Endodermal cell (in vitro differentiated cells): ENCODE data around the gene CIBAR2. TPM values are rescaled to one million over a fixed set of nuclear protein-coding genes. Genes with fewer than 3 reads are reported as not detected.

Source experiments
- DNase-seq: peaks from one replicate; pipeline ENCODE4 v3.0.0-alpha.2; 2017
- H3K27ac ChIP-seq: 2 replicates; pipeline ENCODE4 v1.5.1; 2013; ENCODE audit warnings: mild to moderate bottlenecking, low read depth, low read length, moderate library complexity
- H3K27me3 ChIP-seq: 2 replicates; pipeline ENCODE4 v1.6.1; 2013; ENCODE audit warnings: mild to moderate bottlenecking, low read length, moderate library complexity; ENCODE audit not compliant: insufficient read depth, control insufficient read depth, poor library complexity, severe bottlenecking
- H3K36me3 ChIP-seq: 2 replicates; pipeline ENCODE4 v1.7.0; 2013; ENCODE audit warnings: mild to moderate bottlenecking, low read length, moderate library complexity; ENCODE audit not compliant: control insufficient read depth, insufficient read depth
- H3K4me1 ChIP-seq: one replicate; pipeline ENCODE4 v1.7.0; 2013; ENCODE audit warnings: low read length; ENCODE audit not compliant: control insufficient read depth, insufficient read depth
- H3K4me3 ChIP-seq: 2 replicates; pipeline ENCODE4 v1.5.1; 2013; ENCODE audit warnings: mild to moderate bottlenecking, low read length, moderate library complexity
- H3K9ac ChIP-seq: 2 replicates; pipeline ENCODE4 v1.6.1; 2013; ENCODE audit warnings: mild to moderate bottlenecking, low read length, moderate library complexity; ENCODE audit not compliant: poor library complexity, severe bottlenecking; ENCODE audit errors: extremely low read depth
- H3K9me3 ChIP-seq: 2 replicates; pipeline ENCODE4 v1.6.1; 2013; ENCODE audit warnings: mild to moderate bottlenecking, low read length, moderate library complexity; ENCODE audit not compliant: control insufficient read depth
- H3K27ac Mint-ChIP-seq: 2 replicates; pipeline ENCODE4 v1.8.0; 2020; ENCODE audit warnings: mixed read lengths
- H3K27me3 Mint-ChIP-seq: 2 replicates; pipeline ENCODE4 v1.8.0; 2021; ENCODE audit warnings: mild to moderate bottlenecking, mixed read lengths; ENCODE audit not compliant: insufficient read depth
- H3K36me3 Mint-ChIP-seq: 2 replicates; pipeline ENCODE4 v1.8.0; 2020; ENCODE audit warnings: low read depth, mixed read lengths
- H3K4me1 Mint-ChIP-seq: 2 replicates; pipeline ENCODE4 v1.8.0; 2020; ENCODE audit warnings: mixed read lengths
- H3K4me3 Mint-ChIP-seq: 2 replicates; pipeline ENCODE4 v1.8.0; 2020; ENCODE audit warnings: mild to moderate bottlenecking, moderate library complexity, mixed read lengths
- H3K9me3 Mint-ChIP-seq: 2 replicates; pipeline ENCODE4 v1.8.0; 2020; ENCODE audit warnings: mild to moderate bottlenecking, mixed read lengths
- WGBS, 2 experiments: methylation state at CpG; one replicate each; pipeline versions ENCODE4 v1.1.5 to v1.1.7; 2013; ENCODE audit warnings: missing lambda C conversion rate in 2 of 2, mixed read lengths in 1 of 2; ENCODE audit not compliant: insufficient coverage in 1 of 2, insufficient read length in 1 of 2; 5-methylcytosine and 5-hydroxymethylcytosine counted together
- total RNA-seq, 2 donors: library from RNA; stranded (reverse); fragmentation: NEBNext Ultra II Directional in 1 of 2; extraction: Animal tissue kit (Norgen Biotek cat#: 25700) in 1 of 2; gene quantifications; 2 replicates in 1 of 2; 3 replicates in 1 of 2; pipeline ENCODE4 v1.2.1, GENCODE V29; 2021
- TF ChIP-seq, protein P1 (sequence below): fragments of 200-600 bp; sonication (generic); conservative IDR thresholded peaks from 2 replicates; pipeline ENCODE4 v1.5.0; 2021; ENCODE audit warnings: antibody characterized with exemption, mild to moderate bottlenecking

The CIBAR2 gene
- total RNA-seq, 2 donors from 2014 or later: not detected

GRCh38 chr16:85134789-85135142 is 22.5 kb upstream of the CIBAR2 start:
- H3K27me3 ChIP-seq: no peaks in the 10 kb centered on the region
- WGBS, 2 experiments: 91% methylated on average over 5 to 14 of the region's 14 CpGs
- Mint-ChIP-seq H3K36me3 (no peaks in the 10 kb centered on the region), H3K27ac (no peak overlapping the region), H3K9me3 (peaks cover 2% of the 10 kb centered on the region), H3K4me3 (no peak overlapping the region), H3K4me1 (no peaks in the 10 kb centered on the region), H3K27me3 (peaks cover 10% of the 10 kb centered on the region)
- no peaks in the 10 kb centered on the region for H3K4me1 ChIP-seq
- TF ChIP-seq, protein P1, sequence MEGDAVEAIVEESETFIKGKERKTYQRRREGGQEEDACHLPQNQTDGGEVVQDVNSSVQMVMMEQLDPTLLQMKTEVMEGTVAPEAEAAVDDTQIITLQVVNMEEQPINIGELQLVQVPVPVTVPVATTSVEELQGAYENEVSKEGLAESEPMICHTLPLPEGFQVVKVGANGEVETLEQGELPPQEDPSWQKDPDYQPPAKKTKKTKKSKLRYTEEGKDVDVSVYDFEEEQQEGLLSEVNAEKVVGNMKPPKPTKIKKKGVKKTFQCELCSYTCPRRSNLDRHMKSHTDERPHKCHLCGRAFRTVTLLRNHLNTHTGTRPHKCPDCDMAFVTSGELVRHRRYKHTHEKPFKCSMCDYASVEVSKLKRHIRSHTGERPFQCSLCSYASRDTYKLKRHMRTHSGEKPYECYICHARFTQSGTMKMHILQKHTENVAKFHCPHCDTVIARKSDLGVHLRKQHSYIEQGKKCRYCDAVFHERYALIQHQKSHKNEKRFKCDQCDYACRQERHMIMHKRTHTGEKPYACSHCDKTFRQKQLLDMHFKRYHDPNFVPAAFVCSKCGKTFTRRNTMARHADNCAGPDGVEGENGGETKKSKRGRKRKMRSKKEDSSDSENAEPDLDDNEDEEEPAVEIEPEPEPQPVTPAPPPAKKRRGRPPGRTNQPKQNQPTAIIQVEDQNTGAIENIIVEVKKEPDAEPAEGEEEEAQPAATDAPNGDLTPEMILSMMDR: no peak
- H3K27ac ChIP-seq: no peak overlapping the region
- no peak overlapping the region for H3K4me3 ChIP-seq
- H3K9me3 ChIP-seq: no peaks in the 10 kb centered on the region
- no peaks in the 10 kb centered on the region for H3K36me3 ChIP-seq
- no peak overlapping the region for H3K9ac ChIP-seq
- no peak for DNase-seq

- Histone ChIP-seq H3K27me3 (no peaks in the 10 kb centered on the region), H3K27ac (no peak overlapping the region), H3K9ac (no peak overlapping the region), H3K36me3 (no peaks in the 10 kb centered on the region), H3K4me1 (no peaks in the 10 kb centered on the region), H3K4me3 (no peak overlapping the region), H3K9me3 (no peaks in the 10 kb centered on the region)
- no peak for DNase-seq
- WGBS, 2 experiments: 89 to 91% methylated on average over 16 to 19 of the region's 19 CpGs
- H3K27ac Mint-ChIP-seq: no peak overlapping the region
- H3K36me3 Mint-ChIP-seq: no peaks in the 10 kb centered on the region
- H3K4me1 Mint-ChIP-seq: no peaks in the 10 kb centered on the region
- TF ChIP-seq, protein P1: no peak
- H3K27me3 Mint-ChIP-seq: peaks cover 10% of the 10 kb centered on the region
- peaks cover 2% of the 10 kb centered on the region for H3K9me3 Mint-ChIP-seq
- H3K4me3 Mint-ChIP-seq: no peak overlapping the region
Observed at GRCh38 chr16:85134076-85134788, 22.0 kb upstream of the CIBAR2 start.

DNA sequence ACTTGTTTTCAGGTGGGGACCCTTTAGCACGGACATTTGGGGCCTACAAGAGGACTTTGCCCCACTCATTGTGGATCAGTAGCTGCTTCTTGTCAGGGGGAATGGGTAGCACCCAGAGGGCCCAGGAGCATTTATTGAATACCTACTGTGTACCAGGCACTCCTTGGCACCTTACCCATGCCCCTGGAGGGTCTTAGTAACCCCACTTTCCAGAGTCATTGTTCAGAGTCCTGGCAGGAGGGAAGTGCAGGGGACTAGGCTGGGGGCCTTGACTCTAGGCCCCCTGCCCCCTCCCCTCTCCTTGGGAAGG is 21.0 kb upstream of the CIBAR2 start:
- H3K9me3 ChIP-seq: no peaks in the 10 kb centered on the region
- Mint-ChIP-seq H3K9me3 (peaks cover 2% of the 10 kb centered on the region), H3K4me3 (no peak overlapping the region), H3K27me3 (peaks cover 10% of the 10 kb centered on the region), H3K36me3 (no peaks in the 10 kb centered on the region), H3K4me1 (no peaks in the 10 kb centered on the region), H3K27ac (no peak overlapping the region)
- H3K27me3 ChIP-seq: no peaks in the 10 kb centered on the region
- H3K4me1 ChIP-seq: no peaks in the 10 kb centered on the region
- H3K9ac ChIP-seq: no peak overlapping the region
- WGBS, 2 experiments: 80 to 100% methylated on average over 1 of the region's 1 CpG
- H3K27ac ChIP-seq: no peak overlapping the region
- TF ChIP-seq, protein P1: no peak
- no peak for DNase-seq
- no peak overlapping the region for H3K4me3 ChIP-seq
- H3K36me3 ChIP-seq: no peaks in the 10 kb centered on the region
